ENCODE results near the gene FUBP1. TPM values are rescaled to one million over a fixed set of nuclear protein-coding genes. Genes with fewer than 3 reads are reported as not detected.

The FUBP1 gene
- total and polyA plus RNA-seq, 9 of the 15 experiments (the other 6 are each of a cell fraction or from before 2014, with no cell fraction given) = 104 to 294 (median 213) TPM

- TF ChIP-seq POLR3A (IDR thresholded peaks at IDR 0.05; ENCODE audit: borderline replicate concordance, extremely low read depth, insufficient read depth, insufficient read length) (no peak), SP2 (IDR thresholded peaks at IDR 0.05; ENCODE audit: extremely low read depth, low read depth, low read length, poor library complexity, severe bottlenecking) (no peak), ZNF398 (CRISPR knock-in tag; IDR thresholded peaks at IDR 0.05) (peak; percentile 86), HNRNPH1 (optimal IDR thresholded peaks at IDR 0.05; ENCODE audit: low read depth, low read length) (peak; percentile 88), ZBED1 (IDR thresholded peaks at IDR 0.05) (peak; percentile 97; the same call in 1 of the 2 replicates), SAFB (IDR thresholded peaks at IDR 0.05; ENCODE audit: borderline replicate concordance, low read depth, low read length) (no peak), NFIC (IDR thresholded peaks at IDR 0.05) (peak; percentile 70), MECOM (CRISPR knock-in tag; IDR thresholded peaks at IDR 0.05) (peak; percentile 81), TARDBP (IDR thresholded peaks at IDR 0.05) (no peak), COPS2 (conservative IDR thresholded peaks at IDR 0.05) (no peak), ZNF696 (CRISPR knock-in tag; conservative IDR thresholded peaks at IDR 0.05) (peak; percentile 100), CBX3 (IDR thresholded peaks at IDR 0.05; ENCODE audit: borderline replicate concordance in 1 of 2, low read length in 2 of 2) (peak in 1 of 2 experiments; percentile 61; a peak in 1 of 3 replicates), CREM (IDR thresholded peaks at IDR 0.05; ENCODE audit: low read depth) (0 out of 2 replicates have a peak, but pooled peaks have one; percentile 3), NR3C1 (CRISPR knock-in tag; IDR thresholded peaks at IDR 0.05) (no peak), BMI1 (IDR thresholded peaks at IDR 0.05; ENCODE audit: low read length) (no peak), ZNF175 (CRISPR knock-in tag; IDR thresholded peaks at IDR 0.05; ENCODE audit: low read depth) (0 out of 2 replicates have a peak, but pooled peaks have one; percentile 69), KDM1A (IDR thresholded peaks at IDR 0.05) (peak; percentile 65; a peak in 3 of 4 replicates), ZNF263 (CRISPR knock-in tag; IDR thresholded peaks at IDR 0.05; ENCODE audit: borderline replicate concordance) (no peak), ATF4 (CRISPR knock-in tag; IDR thresholded peaks at IDR 0.05) (peak; percentile 98), ETS2 (tag; IDR thresholded peaks at IDR 0.05; ENCODE audit: borderline replicate concordance, poor library complexity, severe bottlenecking) (no peak), RAD51 (IDR thresholded peaks at IDR 0.05; ENCODE audit: borderline replicate concordance, low read depth) (no peak), NCOA2 (IDR thresholded peaks at IDR 0.05; ENCODE audit: partially characterized antibody in 2 of 2) (peak; percentile 38 to 85), KAT8 (IDR thresholded peaks at IDR 0.05; ENCODE audit: low read depth) (no peak), E2F8 (IDR thresholded peaks at IDR 0.05; ENCODE audit: low read depth, partially characterized antibody) (no peak)
These were observed 25.2 kb upstream of the FUBP1 start (continued) for GRCh38 chr1:78003882-78004718.
